ENCODE data around the gene CDH13. TPM values are rescaled to one million over a fixed set of nuclear protein-coding genes. Genes with fewer than 3 reads are reported as not detected.

CDH13 gene
- total and polyA plus RNA-seq, 9 of the 15 experiments (the other 6 are each of a cell fraction or from before 2014, with no cell fraction given), result 0.03 TPM; not detected in 8

- TF ChIP-seq, protein P1, sequence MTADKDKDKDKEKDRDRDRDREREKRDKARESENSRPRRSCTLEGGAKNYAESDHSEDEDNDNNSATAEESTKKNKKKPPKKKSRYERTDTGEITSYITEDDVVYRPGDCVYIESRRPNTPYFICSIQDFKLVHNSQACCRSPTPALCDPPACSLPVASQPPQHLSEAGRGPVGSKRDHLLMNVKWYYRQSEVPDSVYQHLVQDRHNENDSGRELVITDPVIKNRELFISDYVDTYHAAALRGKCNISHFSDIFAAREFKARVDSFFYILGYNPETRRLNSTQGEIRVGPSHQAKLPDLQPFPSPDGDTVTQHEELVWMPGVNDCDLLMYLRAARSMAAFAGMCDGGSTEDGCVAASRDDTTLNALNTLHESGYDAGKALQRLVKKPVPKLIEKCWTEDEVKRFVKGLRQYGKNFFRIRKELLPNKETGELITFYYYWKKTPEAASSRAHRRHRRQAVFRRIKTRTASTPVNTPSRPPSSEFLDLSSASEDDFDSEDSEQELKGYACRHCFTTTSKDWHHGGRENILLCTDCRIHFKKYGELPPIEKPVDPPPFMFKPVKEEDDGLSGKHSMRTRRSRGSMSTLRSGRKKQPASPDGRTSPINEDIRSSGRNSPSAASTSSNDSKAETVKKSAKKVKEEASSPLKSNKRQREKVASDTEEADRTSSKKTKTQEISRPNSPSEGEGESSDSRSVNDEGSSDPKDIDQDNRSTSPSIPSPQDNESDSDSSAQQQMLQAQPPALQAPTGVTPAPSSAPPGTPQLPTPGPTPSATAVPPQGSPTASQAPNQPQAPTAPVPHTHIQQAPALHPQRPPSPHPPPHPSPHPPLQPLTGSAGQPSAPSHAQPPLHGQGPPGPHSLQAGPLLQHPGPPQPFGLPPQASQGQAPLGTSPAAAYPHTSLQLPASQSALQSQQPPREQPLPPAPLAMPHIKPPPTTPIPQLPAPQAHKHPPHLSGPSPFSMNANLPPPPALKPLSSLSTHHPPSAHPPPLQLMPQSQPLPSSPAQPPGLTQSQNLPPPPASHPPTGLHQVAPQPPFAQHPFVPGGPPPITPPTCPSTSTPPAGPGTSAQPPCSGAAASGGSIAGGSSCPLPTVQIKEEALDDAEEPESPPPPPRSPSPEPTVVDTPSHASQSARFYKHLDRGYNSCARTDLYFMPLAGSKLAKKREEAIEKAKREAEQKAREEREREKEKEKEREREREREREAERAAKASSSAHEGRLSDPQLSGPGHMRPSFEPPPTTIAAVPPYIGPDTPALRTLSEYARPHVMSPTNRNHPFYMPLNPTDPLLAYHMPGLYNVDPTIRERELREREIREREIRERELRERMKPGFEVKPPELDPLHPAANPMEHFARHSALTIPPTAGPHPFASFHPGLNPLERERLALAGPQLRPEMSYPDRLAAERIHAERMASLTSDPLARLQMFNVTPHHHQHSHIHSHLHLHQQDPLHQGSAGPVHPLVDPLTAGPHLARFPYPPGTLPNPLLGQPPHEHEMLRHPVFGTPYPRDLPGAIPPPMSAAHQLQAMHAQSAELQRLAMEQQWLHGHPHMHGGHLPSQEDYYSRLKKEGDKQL (CRISPR knock-in tag; IDR thresholded peaks at IDR 0.05; ENCODE audit: borderline replicate concordance), result no peak
- TF ChIP-seq ZNF583 (CRISPR knock-in tag; IDR thresholded peaks at IDR 0.05), result no peak
- TF ChIP-seq ATF7 (IDR thresholded peaks at IDR 0.05), result no peak
- TF ChIP-seq RUNX1 (IDR thresholded peaks at IDR 0.05; ENCODE audit: low read depth), result no peak
- TF ChIP-seq FUS (optimal IDR thresholded peaks at IDR 0.05; ENCODE audit: low read depth, low read length), result no peak
- TF ChIP-seq HNRNPLL (IDR thresholded peaks at IDR 0.05; ENCODE audit: low read depth, low read length, poor library complexity, severe bottlenecking), result no peak
Observed at GRCh38 chr16:83233153-83233552, 606.4 kb downstream of the CDH13 start (continued).

All from K562 (cell line).